Neural cell (in vitro differentiated cells): Measurements from ENCODE around the gene ALS2CL. TPM values are rescaled to one million over a fixed set of nuclear protein-coding genes. Genes with fewer than 3 reads are reported as not detected.
"Not testable (repeated sequence)": the region's sequence is repeated elsewhere in the genome, so short reads cannot be mapped to it uniquely, and the experiment has no call there.

ENCODE experiments used
- H2AFZ ChIP-seq: fragments of 200-600, 300-800 bp; sonication (generic), shearing (Covaris generic); 2 replicates; pipeline ENCODE4 v1.6.0; 2014; ENCODE audit warnings: low read depth, mild to moderate bottlenecking, antibody characterized with exemption, low read length, moderate library complexity
- H3F3A ChIP-seq: fragments of 200-600 bp; shearing (Covaris generic); 2 replicates; pipeline ENCODE4 v1.6.1; 2016; ENCODE audit warnings: mild to moderate bottlenecking, moderate library complexity, mixed read lengths, antibody characterized with exemption, low read length; ENCODE audit not compliant: insufficient read depth, poor library complexity, severe bottlenecking
- H3K27ac ChIP-seq: fragments of 200-600, 300-800 bp; sonication (generic), shearing (Covaris generic); 2 replicates; pipeline ENCODE4 v1.5.1; 2014; ENCODE audit warnings: mild to moderate bottlenecking, low read length, moderate library complexity
- H3K27me3 ChIP-seq: fragments of 300-800, 200-600 bp; sonication (generic), shearing (Covaris generic); 2 replicates; pipeline ENCODE4 v1.6.0; 2014; ENCODE audit warnings: mild to moderate bottlenecking, low read depth, low read length, moderate library complexity; ENCODE audit not compliant: insufficient read depth
- H3K36me3 ChIP-seq: fragments of 300-800, 200-600 bp; sonication (generic), shearing (Covaris generic); 2 replicates; pipeline ENCODE4 v1.5.1; 2014; ENCODE audit warnings: mild to moderate bottlenecking, antibody characterized with exemption, low read length, moderate library complexity; ENCODE audit not compliant: insufficient read depth
- H3K4me2 ChIP-seq: fragments of 300-800, 200-600 bp; sonication (generic), shearing (Covaris generic); 2 replicates; pipeline ENCODE4 v1.6.0; 2014; ENCODE audit warnings: mild to moderate bottlenecking, low read length
- H3K4me3 ChIP-seq: fragments of 300-800, 200-600 bp; sonication (generic), shearing (Covaris generic); 2 replicates; pipeline ENCODE4 v1.5.1; 2014; ENCODE audit warnings: mild to moderate bottlenecking, low read length, moderate library complexity
- H3K79me2 ChIP-seq: fragments of 200-600 bp; shearing (Covaris generic); replicated peaks from 2 replicates; pipeline ENCODE4 v1.6.0; 2014; ENCODE audit warnings: mild to moderate bottlenecking, low read length, moderate library complexity; ENCODE audit not compliant: insufficient read depth
- H3K9ac ChIP-seq: fragments of 300-800, 200-600 bp; sonication (generic), shearing (Covaris generic); 2 replicates; pipeline ENCODE4 v1.6.1; 2016; ENCODE audit warnings: mild to moderate bottlenecking, low read length, mixed read lengths
- H3K9me2 ChIP-seq: fragments of 200-600 bp; shearing (Covaris generic); 2 replicates; pipeline ENCODE4 v1.6.1; 2016; ENCODE audit warnings: mild to moderate bottlenecking, low read length, mixed read lengths; ENCODE audit not compliant: insufficient read depth
- H3K9me3 ChIP-seq: fragments of 200-600, 300-800 bp; sonication (generic), shearing (Covaris generic); 2 replicates; pipeline ENCODE4 v1.6.1; 2016; ENCODE audit warnings: mild to moderate bottlenecking, mixed run types, low read length, moderate library complexity, mixed read lengths
- H4K20me1 ChIP-seq: fragments of 200-600 bp; shearing (Covaris generic); 2 replicates; pipeline ENCODE4 v1.6.1; 2016; ENCODE audit warnings: mild to moderate bottlenecking, mixed run types; ENCODE audit not compliant: insufficient read depth
- CTCF ChIP-seq: fragments of 450-650 bp; IDR thresholded peaks from 2 replicates; pipeline ENCODE4 v1.5.1; 2014; ENCODE audit warnings: antibody characterized with exemption, mild to moderate bottlenecking, moderate library complexity; ENCODE audit not compliant: poor library complexity, severe bottlenecking
- EP300 ChIP-seq: fragments of 450-650 bp; conservative IDR thresholded peaks from 2 replicates; pipeline ENCODE4 v1.6.1; 2014; ENCODE audit warnings: antibody characterized with exemption, mild to moderate bottlenecking, moderate library complexity; ENCODE audit not compliant: poor library complexity, severe bottlenecking
- MXI1 ChIP-seq: fragments of 450-650 bp; conservative IDR thresholded peaks from 2 replicates; pipeline ENCODE4 v1.6.1; 2014; ENCODE audit warnings: antibody characterized with exemption, mild to moderate bottlenecking; ENCODE audit not compliant: poor library complexity, severe bottlenecking
- POLR2AphosphoS5 ChIP-seq: IDR thresholded peaks from 2 replicates; pipeline ENCODE4 v1.6.1; 2012
- RAD21 ChIP-seq: fragments of 450-650 bp; conservative IDR thresholded peaks from 2 replicates; pipeline ENCODE4 v1.6.1; 2014; ENCODE audit warnings: antibody characterized with exemption, mild to moderate bottlenecking, moderate library complexity
- REST ChIP-seq: IDR thresholded peaks from 2 replicates; pipeline ENCODE4 v1.6.1; 2012; ENCODE audit warnings: borderline replicate concordance
- SMC3 ChIP-seq: fragments of 450-650 bp; conservative IDR thresholded peaks from 2 replicates; pipeline ENCODE4 v1.6.1; 2014; ENCODE audit warnings: antibody characterized with exemption, mild to moderate bottlenecking, moderate library complexity; ENCODE audit not compliant: poor library complexity
- TAF1 ChIP-seq: IDR thresholded peaks from 2 replicates; pipeline ENCODE4 v1.6.1; 2012; ENCODE audit warnings: low read depth
- polyA plus RNA-seq: library from polyadenylated mRNA; depleted of rRNA; stranded (reverse); fragments of >200 nt; gene quantifications from 2 replicates; pipeline ENCODE4 v1.2.3, GENCODE V29; 2014

Gene ALS2CL
- polyA plus RNA-seq, 1 donor from 2014 or later: 0.11 TPM

GRCh38 chr3:46742992-46743585 is 49.6 kb upstream of the ALS2CL start:
- Histone ChIP-seq H3K27ac (no peak overlapping the region), H3K36me3 (no peaks in the 10 kb centered on the region), H3K9me3 (no peaks in the 10 kb centered on the region), H3K9ac (no peak overlapping the region), H3K9me2 (no peaks in the 10 kb centered on the region), H3K79me2 (no peaks in the 10 kb centered on the region), H3F3A (no peaks in the 10 kb centered on the region), H3K4me2 (no peak overlapping the region), H3K27me3 (no peaks in the 10 kb centered on the region), H2AFZ (no peak overlapping the region), H4K20me1 (no peaks in the 10 kb centered on the region), H3K4me3 (no peak overlapping the region)
- no peak for TF ChIP-seq REST

- not testable (repeated sequence) for H4K20me1 ChIP-seq, H3F3A ChIP-seq, H3K9me3 ChIP-seq, H3K9me2 ChIP-seq, H3K36me3 ChIP-seq, H3K4me2 ChIP-seq, H3K27me3 ChIP-seq, H2AFZ ChIP-seq, H3K79me2 ChIP-seq, H3K9ac ChIP-seq, H3K4me3 ChIP-seq, H3K27ac ChIP-seq
These were observed 46.1 kb upstream of the ALS2CL start for GRCh38 chr3:46739565-46739964.

GRCh38 chr3:46737329-46737731 is 43.9 kb upstream of the ALS2CL start:
- H3K9ac ChIP-seq: no peak overlapping the region
- H3K27me3 ChIP-seq: no peaks in the 10 kb centered on the region
- H3K9me2 ChIP-seq: no peaks in the 10 kb centered on the region
- no peak overlapping the region for H3K27ac ChIP-seq
- TF ChIP-seq MXI1 (no peak), EP300 (no peak), TAF1 (no peak), CTCF (no peak), POLR2AphosphoS5 (no peak), SMC3 (no peak), RAD21 (no peak)
- no peaks in the 10 kb centered on the region for H3F3A ChIP-seq
- no peaks in the 10 kb centered on the region for H4K20me1 ChIP-seq
- H3K4me2 ChIP-seq: no peak overlapping the region
- no peaks in the 10 kb centered on the region for H3K36me3 ChIP-seq
- no peak overlapping the region for H2AFZ ChIP-seq
- no peak overlapping the region for H3K4me3 ChIP-seq
- no peaks in the 10 kb centered on the region for H3K79me2 ChIP-seq
- H3K9me3 ChIP-seq: no peaks in the 10 kb centered on the region
